GM12801 (cell line): ENCODE results near the gene TTLL9.

Experiments
- TF ChIP-seq, protein P1 (sequence below): IDR thresholded peaks from one replicate; pipeline ENCODE4 v1.5.1; 2011; ENCODE audit warnings: control low read depth; ENCODE audit not compliant: insufficient read length; ENCODE audit errors: extremely low read depth

TTLL9 gene

GRCh38 chr20:31862157-31862470 lies 8.3 kb upstream of the TTLL9 start:
- TF ChIP-seq, protein P1, sequence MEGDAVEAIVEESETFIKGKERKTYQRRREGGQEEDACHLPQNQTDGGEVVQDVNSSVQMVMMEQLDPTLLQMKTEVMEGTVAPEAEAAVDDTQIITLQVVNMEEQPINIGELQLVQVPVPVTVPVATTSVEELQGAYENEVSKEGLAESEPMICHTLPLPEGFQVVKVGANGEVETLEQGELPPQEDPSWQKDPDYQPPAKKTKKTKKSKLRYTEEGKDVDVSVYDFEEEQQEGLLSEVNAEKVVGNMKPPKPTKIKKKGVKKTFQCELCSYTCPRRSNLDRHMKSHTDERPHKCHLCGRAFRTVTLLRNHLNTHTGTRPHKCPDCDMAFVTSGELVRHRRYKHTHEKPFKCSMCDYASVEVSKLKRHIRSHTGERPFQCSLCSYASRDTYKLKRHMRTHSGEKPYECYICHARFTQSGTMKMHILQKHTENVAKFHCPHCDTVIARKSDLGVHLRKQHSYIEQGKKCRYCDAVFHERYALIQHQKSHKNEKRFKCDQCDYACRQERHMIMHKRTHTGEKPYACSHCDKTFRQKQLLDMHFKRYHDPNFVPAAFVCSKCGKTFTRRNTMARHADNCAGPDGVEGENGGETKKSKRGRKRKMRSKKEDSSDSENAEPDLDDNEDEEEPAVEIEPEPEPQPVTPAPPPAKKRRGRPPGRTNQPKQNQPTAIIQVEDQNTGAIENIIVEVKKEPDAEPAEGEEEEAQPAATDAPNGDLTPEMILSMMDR: no peak

- TF ChIP-seq, protein P1: no peak
These were observed 7.9 kb upstream of the TTLL9 start for GRCh38 chr20:31862506-31862905.

DNA sequence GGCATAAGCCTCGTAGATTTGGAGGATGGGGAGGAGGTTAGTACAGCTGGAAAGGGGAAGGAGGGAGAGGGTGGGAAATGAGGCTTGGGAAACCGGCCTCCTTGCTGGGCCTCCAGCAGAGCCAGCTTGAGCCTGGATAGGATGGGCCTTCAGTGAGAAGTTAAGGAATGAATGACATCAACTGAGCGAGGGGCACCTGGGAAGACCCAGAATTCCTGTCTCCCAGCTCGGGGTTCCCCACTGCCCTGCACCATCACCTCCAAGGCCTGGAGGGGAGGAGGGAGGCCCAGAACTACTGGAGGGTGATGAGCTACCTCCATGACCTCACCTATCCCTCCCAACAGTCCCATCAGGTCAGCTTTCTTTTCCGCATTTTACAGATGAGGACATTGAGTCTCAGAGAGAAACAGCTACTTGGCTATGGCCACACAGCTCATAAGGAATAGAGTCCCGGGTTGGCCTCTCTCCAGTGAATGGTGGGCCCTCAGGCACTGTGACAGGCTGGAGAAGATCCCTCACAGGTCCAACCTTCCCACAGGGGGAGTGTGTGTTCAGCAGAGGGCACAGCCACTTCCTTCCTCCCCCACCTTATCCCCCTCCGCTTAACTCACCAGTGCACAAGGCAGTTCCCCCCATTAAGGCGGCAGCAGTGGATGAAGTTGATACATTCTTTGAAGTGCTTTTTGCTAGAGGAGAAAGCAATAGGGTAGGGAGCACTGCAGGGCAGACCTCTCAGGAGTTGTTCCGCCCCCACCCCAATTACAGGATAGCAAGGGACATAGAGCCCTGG lies 6.9 kb upstream of the TTLL9 start:
- TF ChIP-seq, protein P1: no peak

- TF ChIP-seq, protein P1: no peak
These were observed 5.7 kb upstream of the TTLL9 start for GRCh38 chr20:31864521-31865400.

DNA sequence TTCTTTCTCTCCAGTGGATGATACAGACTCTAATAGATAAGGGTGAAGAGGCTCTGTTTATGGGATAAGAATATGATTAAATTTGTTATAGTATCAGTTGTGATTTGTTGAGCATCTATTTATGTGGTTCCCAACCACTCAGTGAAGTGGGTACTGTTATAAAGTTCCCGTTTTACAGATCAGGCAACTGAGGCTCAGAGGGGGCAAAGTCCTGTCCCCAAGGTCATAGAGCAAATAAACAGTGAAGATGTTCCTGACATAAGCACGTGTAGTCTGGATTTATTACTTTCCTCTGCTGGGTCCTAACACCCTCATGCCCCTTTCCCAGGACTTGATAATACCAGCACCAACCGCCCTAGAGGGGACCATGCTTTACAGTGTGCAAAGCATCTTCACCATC lies 4.2 kb upstream of the TTLL9 start:
- TF ChIP-seq, protein P1: no peak

GRCh38 chr20:31868853-31869672 lies 1.4 kb upstream of the TTLL9 start:
- TF ChIP-seq, protein P1: no peak

GRCh38 chr20:31869673-31869941 lies 827 bp upstream of the TTLL9 start:
- TF ChIP-seq, protein P1: no peak
